UCSD-AML1 (cell line): ENCODE data around the gene STK24.

Experiments used
- DNase-seq: peaks from one replicate; lab custom pipeline; 2025; ENCODE audit not compliant: unreplicated experiment; lab: John Stamatoyannopoulos, UW

STK24 gene

DNA sequence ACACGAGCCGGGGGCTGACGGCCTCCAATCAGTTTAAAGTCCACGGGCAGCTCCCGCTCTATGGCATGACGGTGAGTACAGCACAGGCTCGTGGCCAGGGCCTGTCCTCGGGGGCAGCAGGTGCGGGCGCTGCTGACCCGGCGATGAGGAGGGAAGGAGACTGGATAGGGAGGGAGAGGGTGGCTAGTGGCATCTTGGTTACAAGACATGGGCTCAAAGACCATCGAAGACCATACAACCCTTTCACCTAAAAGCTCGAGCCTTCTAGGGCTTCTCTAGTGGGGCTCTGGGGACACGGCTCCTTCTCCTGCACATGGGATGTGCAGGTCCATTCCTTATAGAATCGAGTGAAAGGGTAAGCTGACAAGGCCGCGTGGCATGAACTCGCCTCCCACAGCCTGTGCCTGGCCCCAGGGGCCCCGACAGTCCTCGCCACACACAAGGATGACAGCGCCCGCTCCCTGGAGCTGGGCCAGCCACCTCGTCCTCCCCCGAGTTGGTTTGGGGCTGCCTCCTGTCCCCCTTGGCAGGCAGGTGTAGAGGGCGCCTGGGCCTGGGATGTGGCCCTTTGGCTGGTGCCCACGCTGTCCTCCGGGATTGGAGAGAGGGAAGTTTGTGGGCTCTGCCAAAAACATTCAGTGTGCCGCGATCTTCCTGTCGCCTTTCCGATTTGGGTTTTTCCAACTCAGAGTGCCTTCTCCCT lies 137.6 kb downstream of the STK24 start:
- no peak for DNase-seq

DNA sequence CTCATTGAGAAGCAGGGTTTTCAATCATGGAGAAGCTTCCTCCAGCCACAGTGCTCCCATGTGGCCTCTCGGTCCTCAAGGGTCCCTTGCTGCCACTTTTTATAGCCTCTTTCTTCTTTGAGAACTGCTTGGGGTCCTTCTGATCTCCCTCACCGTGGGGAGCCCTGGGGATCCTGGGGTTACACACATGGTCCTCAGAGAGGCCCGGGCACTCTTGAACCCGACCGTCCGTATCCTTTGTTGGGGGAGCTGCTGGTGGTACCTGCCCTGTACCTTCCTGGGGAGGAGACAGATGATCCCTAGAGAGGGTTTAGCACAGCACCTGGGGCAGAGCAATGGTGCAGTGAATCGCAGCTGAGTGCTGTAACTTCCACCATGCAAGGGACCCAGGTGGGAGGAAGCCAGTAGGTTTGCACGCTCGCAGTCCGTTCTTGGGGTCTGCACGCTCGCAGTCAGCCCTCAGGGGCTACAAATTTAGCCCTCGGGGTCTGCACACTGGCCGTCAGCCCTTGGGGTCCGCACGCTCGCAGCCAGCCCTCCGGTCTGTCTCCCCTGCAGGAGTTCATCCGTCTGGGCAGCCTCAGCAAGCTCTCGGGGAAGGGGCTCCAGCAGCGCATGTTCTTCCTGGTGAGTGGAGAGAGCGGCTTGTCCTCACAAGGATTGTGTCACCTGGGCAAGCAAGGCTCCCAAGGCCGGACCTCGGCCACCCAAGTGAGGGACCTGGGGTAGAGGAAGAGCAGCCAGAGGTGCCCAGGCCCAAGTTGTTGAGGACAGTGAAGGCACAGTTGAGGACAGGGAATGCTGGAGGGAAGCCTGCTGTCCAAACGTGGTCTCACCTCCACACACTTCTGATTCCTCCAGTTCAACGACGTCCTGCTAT lies 138.4 kb downstream of the STK24 start:
- DNase-seq, result no peak

DNA sequence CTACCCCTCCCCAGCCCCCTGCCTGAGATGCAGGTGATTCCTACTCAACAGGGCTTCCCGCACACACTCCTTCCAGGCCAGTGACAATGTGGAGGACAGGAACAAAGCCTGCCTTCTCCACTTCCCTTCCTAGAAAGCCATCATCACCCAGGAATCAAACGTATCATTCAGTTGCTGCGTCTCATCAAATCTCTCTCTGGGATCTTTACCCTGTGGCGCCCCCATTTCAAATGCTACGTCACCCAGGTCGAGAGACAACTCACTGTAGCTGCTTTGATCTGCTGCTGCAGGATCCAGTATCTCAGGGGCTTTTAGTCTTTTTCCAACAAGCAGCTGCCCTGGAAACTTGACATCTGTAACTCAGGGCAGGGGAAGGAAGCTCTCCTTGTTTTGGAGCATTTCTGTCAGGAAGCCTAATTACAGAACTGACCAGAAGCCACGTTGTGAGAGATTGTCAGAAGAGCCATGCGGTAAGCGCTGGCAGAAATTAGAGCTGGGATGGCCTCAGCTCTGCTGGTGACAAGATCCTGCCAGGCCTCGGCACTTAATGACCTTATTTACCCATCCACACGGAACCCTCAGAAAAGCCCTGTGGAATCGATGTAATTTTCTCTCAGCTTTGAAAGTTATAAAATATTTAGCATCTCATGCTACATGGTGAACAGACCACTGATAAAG lies 140.5 kb downstream of the STK24 start:
- no peak for DNase-seq

DNA sequence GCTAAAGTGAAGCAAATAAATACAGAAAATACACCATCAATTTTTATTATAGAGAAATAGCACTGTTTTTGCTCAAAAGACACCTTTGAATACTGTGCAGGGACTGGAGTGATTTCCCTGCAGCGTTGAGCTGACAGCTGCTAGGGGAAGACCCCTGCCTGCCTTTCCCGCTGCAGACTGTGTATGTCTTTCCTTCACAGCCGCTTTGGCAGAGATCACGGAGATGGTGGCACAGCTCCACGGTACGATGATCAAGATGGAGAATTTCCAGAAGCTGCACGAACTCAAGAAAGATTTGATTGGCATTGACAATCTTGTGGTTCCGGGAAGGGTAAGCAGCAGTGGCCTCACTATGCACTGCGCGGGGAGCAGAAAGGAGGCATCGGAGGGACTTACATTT lies 141.5 kb downstream of the STK24 start:
- no peak for DNase-seq

DNA sequence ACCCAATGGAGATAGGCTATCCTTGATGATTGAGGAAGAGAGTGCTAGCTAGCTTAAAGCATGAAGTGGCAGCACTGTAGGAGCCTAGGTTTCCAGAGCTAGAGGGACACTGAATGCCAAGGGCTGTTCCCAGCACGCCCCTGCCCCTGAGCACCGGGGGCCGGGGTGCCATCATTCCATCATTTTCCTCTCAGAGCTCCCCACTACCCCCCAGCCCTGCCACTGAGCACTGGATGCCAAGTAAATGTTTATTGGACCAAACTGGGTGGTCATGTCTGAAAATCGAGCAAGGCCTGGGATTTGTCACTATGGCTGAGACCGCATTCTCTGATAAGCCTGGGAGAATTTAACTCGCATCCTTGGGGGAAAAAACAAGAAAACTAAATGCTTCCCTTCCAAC lies 142.8 kb downstream of the STK24 start:
- DNase-seq, result no peak

DNA sequence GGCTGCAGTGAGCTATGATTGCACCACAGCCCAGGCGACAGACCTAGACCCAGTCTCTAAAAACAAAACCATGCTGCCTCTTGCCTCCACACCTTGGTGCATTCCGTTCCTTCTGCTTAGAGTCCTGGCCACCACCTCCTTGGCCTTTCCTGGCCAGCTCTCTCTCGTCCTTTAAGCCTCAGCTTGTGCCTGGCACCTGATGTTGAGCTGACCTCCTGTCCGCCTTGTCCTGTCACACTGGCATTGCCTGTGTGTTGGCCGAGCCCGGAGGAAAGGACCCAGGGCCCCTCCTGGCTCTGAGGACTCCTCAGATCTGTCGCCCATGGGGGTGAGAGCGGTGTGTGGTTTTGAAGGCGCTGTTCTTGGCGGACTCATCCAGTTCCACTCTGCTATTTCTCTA lies 143.3 kb downstream of the STK24 start:
- no peak for DNase-seq

DNA sequence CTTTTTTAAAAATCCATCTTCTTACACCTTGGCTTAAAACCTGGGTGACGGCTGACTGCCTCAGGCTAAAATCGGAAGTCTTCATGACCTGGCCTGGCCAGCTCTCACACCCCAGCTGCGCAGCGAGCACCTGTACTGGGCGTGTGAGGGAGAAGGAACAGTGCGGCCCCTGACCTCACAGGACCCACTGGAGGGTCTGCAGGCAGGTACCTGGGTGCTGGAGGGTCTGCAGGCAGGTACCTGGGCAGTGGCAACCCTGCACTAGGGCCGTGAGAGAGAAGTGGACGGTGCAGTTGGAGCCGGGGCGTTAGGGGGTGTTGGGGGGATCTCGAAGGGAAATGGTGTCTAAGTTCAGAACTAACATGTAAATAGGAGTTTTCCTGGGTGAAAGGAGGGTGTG lies 144.3 kb downstream of the STK24 start:
- no peak for DNase-seq

DNA sequence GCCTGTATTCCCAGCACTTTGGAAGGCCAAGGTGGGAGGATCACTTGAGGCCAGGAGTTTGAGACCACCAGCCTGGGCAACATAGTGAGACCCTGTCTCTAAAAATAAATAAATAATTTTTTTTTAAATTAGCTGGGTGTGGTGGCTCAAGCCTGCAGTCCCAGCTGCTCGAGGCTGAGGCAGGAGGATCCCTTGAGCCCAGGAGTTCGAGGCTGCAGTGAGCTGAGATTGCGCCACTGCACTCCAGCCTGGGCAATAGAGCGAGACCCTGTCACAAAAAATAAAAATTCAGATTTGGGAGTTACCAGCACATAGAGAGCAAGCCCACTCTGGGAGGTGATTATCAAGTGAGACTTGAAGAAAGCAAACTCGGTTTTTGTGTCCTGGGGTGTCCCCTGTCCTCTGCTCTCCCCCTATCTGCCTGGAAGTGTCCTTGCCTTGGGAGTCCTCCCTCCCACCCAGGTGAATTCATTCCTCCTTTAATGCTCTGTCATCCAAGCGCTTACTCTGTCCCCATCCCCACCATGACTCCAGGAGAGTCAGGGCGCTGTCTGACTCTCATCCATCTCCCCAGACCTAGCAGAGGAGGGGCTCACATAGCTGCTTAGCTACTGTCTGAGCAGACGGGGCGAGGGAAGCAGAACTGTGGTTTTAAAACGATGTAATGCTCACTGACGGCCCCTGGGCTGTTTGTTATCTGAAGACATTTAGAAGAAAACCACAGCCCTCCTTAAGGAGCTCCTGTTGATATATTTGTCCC lies 146.8 kb downstream of the STK24 start:
- no peak for DNase-seq

DNA sequence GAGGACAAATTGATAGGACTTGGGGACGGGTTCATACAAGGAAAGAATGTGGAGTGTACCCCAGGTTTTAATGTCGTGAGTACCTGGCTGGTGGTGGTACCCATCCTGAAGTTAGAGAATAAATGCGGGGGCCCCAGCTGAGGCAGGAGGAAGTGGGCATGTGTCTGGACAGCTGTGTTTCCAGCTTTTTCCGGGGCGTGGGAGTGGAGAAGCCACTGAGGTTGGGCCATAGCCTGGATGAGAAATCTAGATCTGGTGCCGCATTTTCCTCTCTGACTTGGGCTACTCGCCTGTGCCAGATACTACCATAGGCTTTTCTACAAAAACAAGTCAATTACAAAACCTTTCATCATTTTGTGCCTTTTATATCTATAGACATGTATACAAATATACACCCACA lies 147.4 kb downstream of the STK24 start:
- DNase-seq, result no peak

DNA sequence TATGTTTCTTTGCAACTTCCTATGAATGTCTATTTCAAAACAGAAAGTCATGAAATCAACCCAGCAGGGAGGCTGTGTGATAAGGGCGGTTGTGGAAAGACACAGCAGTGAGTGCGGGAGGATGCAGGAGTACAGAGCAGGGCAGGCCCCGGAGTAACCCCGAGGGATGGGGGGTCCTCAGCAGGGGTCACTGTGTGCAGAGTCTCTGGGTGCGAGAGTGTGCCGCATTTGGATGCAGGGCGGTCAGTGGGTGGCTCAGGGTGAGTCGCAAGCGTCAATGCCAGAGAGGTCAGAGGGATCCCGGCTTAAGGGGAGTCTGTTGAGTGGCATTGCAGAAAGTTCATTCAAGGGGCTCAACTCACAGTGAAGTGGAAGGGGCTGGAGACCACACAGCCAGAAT lies 147.8 kb downstream of the STK24 start:
- DNase-seq, result no peak

DNA sequence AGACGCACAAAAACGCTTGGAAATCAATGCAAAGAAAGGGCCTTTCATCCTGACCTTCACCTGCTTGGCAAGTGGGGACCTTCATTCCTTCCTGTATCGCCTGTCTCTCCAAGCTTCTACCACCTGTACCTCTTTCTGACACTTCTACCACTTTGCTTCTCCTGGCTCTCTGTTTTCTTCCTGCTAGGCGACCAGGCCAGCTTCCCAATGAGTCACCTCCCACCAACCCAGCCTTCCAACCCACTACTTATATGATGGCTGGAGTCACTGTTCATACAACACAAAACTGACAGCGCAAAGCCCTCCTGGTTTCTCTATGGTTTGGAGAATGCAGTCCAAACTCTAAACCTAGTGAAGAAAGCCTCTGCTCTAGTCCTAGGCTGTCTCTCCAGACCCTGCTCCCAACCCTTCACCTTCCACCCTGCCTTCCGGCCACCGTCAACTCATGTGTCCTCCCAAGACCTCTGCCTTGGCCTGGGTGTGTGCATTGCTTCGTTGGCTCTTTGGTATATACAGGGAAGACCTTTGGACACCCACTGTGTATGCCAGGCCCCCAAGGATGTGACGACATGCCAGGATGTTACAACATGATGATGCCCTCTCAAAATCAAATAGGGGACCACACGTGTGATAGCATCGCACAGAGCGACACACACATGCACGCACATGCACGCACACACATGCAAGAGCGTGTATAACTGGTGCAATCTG lies 148.5 kb downstream of the STK24 start:
- DNase-seq, result no peak

DNA sequence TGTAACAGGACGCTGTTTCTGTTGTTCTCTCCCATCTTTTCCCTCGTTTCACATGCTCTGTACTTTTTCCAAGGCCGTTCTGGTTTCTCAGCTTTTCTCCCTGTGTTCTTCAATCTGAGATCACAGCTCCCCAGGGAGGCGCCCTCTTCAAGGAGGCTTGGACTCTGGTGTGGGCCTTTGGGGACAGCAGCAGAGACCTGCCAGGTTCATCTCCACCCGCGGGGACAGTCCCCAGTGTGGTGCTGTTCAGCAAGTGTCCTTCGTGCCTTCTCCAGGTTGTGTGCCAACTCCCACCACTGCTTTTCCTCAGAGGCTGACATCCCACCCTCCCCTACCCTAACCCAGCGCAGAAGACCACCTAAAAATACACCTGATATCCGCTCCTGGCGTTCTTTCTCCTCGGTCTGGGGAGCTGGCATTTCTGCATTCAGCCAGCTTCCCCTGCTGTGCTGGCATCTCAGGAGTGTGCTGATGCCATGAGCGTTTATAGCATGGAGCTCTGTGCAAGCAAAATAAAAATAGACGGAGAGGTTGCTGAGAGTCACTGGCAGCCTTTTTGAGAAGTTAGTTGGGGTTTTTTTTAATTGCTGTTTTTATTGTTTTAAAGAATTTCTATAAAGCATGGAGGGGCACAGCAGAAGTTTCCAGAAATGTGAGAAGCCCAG lies 149.4 kb downstream of the STK24 start:
- DNase-seq, result no peak

DNA sequence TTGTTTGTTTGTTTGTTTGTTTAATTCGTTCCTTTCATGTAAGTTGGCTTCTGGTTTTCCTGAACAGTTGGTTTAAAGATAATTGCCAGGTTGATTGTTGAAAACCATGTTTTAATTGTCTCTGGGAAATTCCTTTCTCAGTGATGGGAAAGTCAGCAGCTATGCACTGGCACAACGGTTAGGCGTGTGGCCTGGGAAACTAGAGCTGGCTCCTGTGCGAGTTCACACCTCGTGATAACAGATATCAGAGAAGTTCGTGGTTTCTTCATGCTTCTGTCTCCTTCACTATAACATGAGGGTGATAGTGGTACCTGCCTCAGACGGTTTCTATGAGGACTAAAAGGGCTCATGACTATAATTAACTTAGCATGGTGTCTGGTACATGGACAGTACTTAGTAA lies 153.5 kb downstream of the STK24 start:
- no peak for DNase-seq

DNA sequence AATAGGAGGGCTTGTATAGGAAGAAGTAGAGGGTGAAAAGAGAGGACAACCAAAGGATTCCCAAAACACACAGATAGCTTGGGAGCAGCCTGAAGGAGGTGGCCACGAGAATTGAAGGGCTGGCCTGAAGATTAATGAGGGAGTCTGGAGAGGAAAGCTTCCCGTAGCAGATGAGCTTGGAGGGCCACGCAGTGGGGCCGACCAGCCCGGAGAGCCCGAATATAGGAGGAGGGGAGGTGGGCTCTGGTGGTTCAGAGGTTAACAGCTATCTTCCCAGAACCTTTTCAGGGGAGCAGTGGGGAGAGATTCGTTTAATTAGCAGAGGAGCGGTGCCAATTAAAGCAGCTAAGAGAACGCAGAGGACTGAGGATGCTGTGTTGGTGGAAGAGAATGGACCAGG lies 154.9 kb downstream of the STK24 start:
- no peak for DNase-seq

DNA sequence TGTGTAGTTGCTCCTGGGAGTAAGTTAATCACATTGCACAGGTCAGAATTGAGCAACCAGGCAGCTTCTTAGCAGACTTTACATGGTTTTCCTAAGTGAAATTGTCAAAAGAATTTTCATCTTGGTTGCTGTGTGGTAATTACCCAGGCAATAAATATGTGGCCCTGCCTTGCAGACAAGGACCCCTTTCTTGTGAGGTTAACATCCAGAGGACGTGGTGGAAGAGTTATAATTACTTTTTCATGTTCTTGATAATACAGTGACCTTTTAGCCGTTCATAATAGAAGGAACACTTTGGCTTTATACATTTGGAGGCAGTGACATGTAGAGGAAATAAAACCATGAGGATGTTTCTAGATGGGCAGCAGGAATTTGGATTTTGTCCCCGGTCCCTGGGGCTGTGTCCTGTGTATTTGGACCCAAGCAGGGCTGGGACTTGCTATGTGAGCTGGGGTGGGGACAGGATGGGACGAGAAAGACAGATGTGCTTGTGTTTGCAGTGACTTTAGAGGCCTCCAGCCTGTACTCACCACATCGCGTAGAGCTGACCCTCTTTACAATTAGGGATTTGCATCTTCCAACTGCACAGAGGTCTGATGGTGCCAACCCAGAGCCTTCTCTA lies 156.2 kb downstream of the STK24 start:
- no peak for DNase-seq

DNA sequence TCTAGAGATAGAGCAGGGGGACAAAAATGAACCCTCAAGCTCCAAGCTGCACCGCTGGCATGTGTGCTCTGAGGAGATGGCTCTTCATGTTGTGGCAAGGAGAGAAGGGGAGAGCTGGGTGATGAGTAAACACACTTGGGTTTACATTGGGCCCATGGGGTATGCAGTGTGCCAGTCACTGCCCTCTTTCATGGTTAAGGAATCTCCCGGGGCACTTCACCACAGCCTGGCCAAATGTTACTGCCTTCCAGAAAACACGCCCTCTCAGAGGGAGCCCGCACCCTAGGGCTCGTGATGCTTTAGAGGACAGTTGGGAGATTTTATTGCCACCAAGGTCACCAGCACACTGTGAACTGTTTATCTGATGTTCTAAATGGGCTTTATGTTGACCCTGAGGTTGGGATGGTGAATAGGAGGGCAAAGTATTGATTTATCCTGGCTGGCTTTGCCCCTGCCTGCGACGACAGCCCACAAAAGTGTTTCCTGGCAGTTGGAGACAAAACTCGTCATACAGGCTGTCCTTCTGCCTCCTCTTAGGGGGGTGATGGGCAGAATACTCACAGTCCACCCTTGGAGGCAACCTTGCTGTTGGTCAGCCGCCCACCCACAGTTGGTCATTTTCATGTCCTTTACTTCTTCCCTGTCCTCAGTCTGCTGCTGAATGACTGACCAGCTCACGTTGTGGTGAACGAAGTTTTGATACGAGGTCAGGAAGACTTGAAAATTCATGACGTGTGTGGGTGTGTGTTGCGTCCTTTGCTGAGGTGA lies 156.9 kb downstream of the STK24 start:
- DNase-seq, result no peak

DNA sequence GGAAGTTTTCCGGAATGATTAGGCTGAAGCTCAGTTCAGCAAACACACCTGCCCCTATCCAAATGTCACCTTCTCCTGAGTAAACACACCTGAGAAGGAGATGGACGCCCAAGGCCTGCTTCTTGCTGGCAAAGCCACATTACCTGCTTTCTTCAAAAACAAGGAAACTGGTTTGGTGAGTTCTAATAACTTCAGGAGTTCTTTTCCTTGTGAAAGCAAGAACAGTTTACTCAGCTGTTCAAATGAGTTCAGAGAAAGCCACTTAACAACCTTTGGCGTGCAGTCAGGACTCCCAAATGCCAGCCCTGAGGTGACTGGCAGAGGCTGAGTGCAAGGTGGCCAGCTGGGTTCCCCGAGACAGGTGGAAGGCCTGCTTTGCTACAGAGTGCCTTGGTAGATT lies 160.5 kb downstream of the STK24 start:
- no peak for DNase-seq

DNA sequence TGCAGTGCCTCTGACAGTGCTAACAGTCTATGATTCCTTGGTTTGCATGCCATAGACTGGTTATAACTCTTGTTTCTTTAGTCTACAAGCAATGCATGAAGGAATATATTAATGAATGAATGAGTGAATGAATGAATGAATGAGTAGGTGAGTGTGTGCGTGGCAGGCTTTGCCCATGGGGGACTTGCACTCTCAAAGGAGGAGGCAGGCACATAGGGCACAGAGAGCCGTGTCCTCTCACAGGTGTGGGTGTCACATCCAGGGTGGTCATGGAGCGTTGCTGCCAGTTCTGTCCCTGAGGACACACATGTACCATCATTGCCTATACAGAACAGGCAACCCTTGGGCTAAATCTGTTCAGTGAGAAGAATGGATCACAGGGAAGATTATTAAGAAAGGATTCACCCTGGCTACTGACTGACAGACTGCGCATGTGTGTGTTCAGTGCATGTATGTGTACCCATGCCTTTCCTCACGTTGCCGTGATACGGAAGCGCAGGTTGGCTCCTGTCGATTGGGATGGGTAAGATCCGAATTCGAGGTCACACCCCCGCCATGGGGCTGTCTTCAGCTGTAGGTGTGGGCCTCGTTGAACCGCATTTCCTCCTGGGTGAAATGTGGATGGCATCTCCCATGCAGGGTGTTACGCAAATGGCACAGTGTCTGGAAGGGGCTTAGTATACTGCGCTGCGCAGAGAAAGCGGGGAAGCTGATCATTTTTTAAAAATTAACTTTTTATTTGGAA lies 161.4 kb downstream of the STK24 start:
- DNase-seq, result no peak
